Posterior cingulate gyrus (tissue), 11 donors: ENCODE data around the gene DRAM2.
"Not testable (repeated sequence)": the region's sequence is repeated elsewhere in the genome, so short reads cannot be mapped to it uniquely, and the experiment has no call there.

Source experiments
- DNase-seq, 10 donors: peaks; one replicate each; pipeline versions ENCODE4 v3.0.0 to v3.0.0-alpha.2; 2020 to 2021; ENCODE audit warnings: mixed read lengths in 3 of 10
- intact Hi-C: fragments of 100-400 bp; cut with DNase I; formaldehyde crosslinking; loops from one replicate; pipeline ENCODE4 v1.15.1; 2023

The DRAM2 gene

GRCh38 chr1:111084999-111085398, 54.9 kb downstream of the DRAM2 start:
- intact Hi-C loops = no loop called here
- no peak for DNase-seq

- DNase-seq = no peak
- intact Hi-C loops = no loop called here
Measured at GRCh38 chr1:111082421-111083203, 57.3 kb downstream of the DRAM2 start.

GRCh38 chr1:111079329-111079728, 60.6 kb downstream of the DRAM2 start:
- DNase-seq = peak in 2 of 10 donors; percentile 25 to 74
- intact Hi-C loops = not testable (repeated sequence)

- DNase-seq, intact Hi-C loops: not testable (repeated sequence)
Measured at GRCh38 chr1:111077312-111077711, 62.6 kb downstream of the DRAM2 start.
